Psoas muscle (tissue), 8 donors: ENCODE measurements around the gene SH3RF3. TPM values are rescaled to one million over a fixed set of nuclear protein-coding genes. Genes with fewer than 3 reads are reported as not detected.

Experiments used
- ATAC-seq, 4 donors: fragments of 200-7000 bp; cut with Tn5 transposase; one replicate each; pipeline ENCODE4 v1.9.1; 2020; ENCODE audit warnings: moderate library complexity in 3 of 4, mild to moderate bottlenecking in 2 of 4
- DNase-seq, 2 donors: peaks; one replicate each; pipeline ENCODE4 v3.0.0-alpha.2; 2020
- H3K27ac ChIP-seq: fragments of 200-600 bp; one replicate; pipeline ENCODE4 v1.8.0; 2022
- H3K27me3 ChIP-seq, 3 donors: fragments of 200-600 bp in 1 of 3; one replicate each; pipeline versions ENCODE4 v1.6.1 to v1.8.0; 2013 to 2022; ENCODE audit warnings: low read length in 2 of 3, mild to moderate bottlenecking in 2 of 3, moderate library complexity in 1 of 3; ENCODE audit not compliant: insufficient read depth in 3 of 3
- H3K36me3 ChIP-seq, 2 donors: fragments of 200-600 bp in 1 of 2; one replicate each; pipeline versions ENCODE4 v1.6.1 to v1.8.0; 2013 to 2022; ENCODE audit warnings: low read depth in 1 of 2, mild to moderate bottlenecking in 1 of 2, moderate library complexity in 1 of 2; ENCODE audit not compliant: insufficient read depth in 1 of 2
- H3K4me1 ChIP-seq: fragments of 200-600 bp; one replicate; pipeline ENCODE4 v1.8.0; 2022
- H3K4me3 ChIP-seq: fragments of 200-600 bp; one replicate; pipeline ENCODE4 v1.8.0; 2022; ENCODE audit warnings: mild to moderate bottlenecking
- H3K9me3 ChIP-seq: fragments of 200-600 bp; one replicate; pipeline ENCODE4 v1.8.0; 2022
- WGBS, 3 donors: extraction: QIAGEN DNeasy Blood & Tissue Kit; methylation state at CpG; one replicate each; pipeline versions ENCODE4 v1.1.6 to v1.1.7; 2013; 5-methylcytosine and 5-hydroxymethylcytosine counted together
- intact Hi-C, 2 donors: fragments of 100-400 bp; cut with DNase I; formaldehyde crosslinking; loops; one replicate each; pipeline versions ENCODE4 v1.11.0 to v1.14.2; 2022
- polyA plus RNA-seq, 3 donors: library from polyadenylated mRNA; stranded (reverse); fragments of 200-250 nt; gene quantifications; one replicate each; pipeline ENCODE4 v1.2.3, GENCODE V29; 2013
- total RNA-seq, 4 donors: library from RNA; stranded (reverse); fragmentation: NEBNext Ultra II Directional in 2 of 4; extraction: Animal tissue kit (Norgen Biotek cat#: 25700) in 2 of 4; gene quantifications; one replicate each; pipeline versions ENCODE4 v1.2.1 to v1.2.4, GENCODE V29; 2021 to 2023
- TF ChIP-seq, protein P1 (sequence below): fragments of 200-600 bp; IDR thresholded peaks from one replicate; pipeline ENCODE4 v1.8.0; 2022; ENCODE audit warnings: antibody characterized with exemption
- donor health status: healthy with polysubstance abuse.
- donor health status: DM: no; HTN: no; CAD: no; lungs with moderate emphysema.
- donor health status: Bipolar disorder and iron deficiency.
- donor health status: healthy.
- donor health status: DM: yes; HTN: yes; CAD: no.
- donor health status: DM: no; HTN: no; CAD: no.
- donor health status: DM: no; HTN: no; CAD: no.
- donor health status: DM: yes; HTN: yes; CAD: no.

Gene SH3RF3
- total and polyA plus RNA-seq, 7 donors = 4.6 to 27.0 (median 9.0) TPM

DNA sequence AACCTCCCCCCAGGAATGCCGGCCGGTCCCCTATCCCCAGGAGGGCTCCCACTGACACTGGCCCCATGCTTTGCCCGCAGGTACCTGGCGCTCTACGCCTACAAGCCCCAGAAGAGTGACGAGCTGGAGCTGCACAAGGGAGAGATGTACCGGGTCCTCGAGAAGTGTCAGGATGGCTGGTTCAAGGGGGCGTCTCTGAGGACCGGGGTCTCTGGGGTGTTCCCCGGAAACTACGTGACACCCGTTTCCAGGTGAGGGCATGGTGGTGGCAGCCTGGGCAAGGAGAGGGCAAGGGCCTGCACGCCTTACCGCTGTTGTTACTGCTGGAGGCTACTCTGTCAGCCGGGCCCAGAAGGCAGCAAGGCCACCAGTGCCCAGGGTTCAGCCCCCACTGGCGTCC lies 303.4 kb downstream of the SH3RF3 start:
- H3K27ac ChIP-seq = no peak overlapping the region
- no peaks in the 10 kb centered on the region for H3K27me3 ChIP-seq
- H3K4me1 ChIP-seq = peaks cover 26% of the 10 kb centered on the region
- intact Hi-C loops = no loop called here
- TF ChIP-seq, protein P1, sequence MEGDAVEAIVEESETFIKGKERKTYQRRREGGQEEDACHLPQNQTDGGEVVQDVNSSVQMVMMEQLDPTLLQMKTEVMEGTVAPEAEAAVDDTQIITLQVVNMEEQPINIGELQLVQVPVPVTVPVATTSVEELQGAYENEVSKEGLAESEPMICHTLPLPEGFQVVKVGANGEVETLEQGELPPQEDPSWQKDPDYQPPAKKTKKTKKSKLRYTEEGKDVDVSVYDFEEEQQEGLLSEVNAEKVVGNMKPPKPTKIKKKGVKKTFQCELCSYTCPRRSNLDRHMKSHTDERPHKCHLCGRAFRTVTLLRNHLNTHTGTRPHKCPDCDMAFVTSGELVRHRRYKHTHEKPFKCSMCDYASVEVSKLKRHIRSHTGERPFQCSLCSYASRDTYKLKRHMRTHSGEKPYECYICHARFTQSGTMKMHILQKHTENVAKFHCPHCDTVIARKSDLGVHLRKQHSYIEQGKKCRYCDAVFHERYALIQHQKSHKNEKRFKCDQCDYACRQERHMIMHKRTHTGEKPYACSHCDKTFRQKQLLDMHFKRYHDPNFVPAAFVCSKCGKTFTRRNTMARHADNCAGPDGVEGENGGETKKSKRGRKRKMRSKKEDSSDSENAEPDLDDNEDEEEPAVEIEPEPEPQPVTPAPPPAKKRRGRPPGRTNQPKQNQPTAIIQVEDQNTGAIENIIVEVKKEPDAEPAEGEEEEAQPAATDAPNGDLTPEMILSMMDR = no peak
- H3K9me3 ChIP-seq = no peaks in the 10 kb centered on the region
- no peak overlapping the region for H3K4me3 ChIP-seq
- 93 to 97% (median 97%) methylated on average over 17 of the region's 17 CpGs for WGBS, 3 donors
- H3K36me3 ChIP-seq = no peaks in the 10 kb centered on the region
- DNase-seq = peak in 1 of 2 donors; percentile 48
- ATAC-seq = no peak

DNA sequence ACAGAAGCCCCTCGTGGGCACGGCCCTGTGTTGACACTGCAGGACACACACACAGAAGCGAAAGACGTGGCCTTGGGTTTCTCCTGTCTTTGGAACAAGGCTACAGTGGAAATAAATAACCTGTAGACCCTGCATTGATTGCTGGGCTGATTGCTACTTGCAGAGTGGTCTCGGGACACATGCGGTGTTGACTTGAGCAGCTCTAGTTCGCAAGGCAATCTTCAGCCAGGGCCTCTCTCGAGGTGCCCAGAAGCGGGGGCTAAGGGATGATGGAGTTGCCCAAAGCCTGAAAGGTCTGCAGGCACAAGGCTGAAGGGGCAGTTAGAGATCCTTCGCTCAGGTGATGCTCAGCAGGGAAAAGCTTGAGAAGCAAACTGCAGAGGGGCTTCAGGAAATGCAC lies 304.5 kb downstream of the SH3RF3 start:
- intact Hi-C loops = no loop called here
- Histone ChIP-seq H3K27ac (no peak overlapping the region), H3K9me3 (no peaks in the 10 kb centered on the region), H3K27me3 (no peaks in the 10 kb centered on the region), H3K36me3 (peaks cover 0 to 2% of the 10 kb centered on the region in 2 donors), H3K4me1 (peaks cover 37% of the 10 kb centered on the region), H3K4me3 (no peak overlapping the region)
- TF ChIP-seq, protein P1 = no peak
- 96 to 97% (median 96%) methylated on average over 10 of the region's 10 CpGs for WGBS, 3 donors
- DNase-seq = no peak
- ATAC-seq = no peak

DNA sequence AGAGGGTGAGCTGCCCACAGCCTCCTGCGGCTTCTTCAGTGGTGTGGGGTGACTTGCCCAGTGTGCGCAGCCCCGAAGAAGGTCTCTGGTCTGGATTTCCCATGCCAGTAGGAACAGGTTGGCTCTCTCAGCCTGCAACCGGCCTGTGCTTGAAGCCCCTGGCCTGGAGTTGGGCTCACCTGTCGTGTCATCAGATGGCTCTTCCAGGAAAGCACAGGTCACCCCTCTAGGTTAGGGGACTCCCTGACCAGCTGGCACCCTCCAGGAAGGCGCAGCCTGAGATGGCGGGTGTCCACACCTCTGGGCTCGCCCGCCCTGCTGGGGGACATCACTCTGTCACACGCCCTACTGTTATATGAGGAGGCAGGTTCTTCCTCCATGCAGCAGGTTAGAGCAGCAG lies 304.9 kb downstream of the SH3RF3 start:
- TF ChIP-seq, protein P1 = no peak
- H3K4me3 ChIP-seq = no peak overlapping the region
- peaks cover 41% of the 10 kb centered on the region for H3K4me1 ChIP-seq
- WGBS, 3 donors = 96 to 99% (median 97%) methylated on average over 9 to 10 of the region's 10 CpGs
- H3K27me3 ChIP-seq = no peaks in the 10 kb centered on the region
- peaks cover 0 to 2% of the 10 kb centered on the region in 2 donors for H3K36me3 ChIP-seq
- DNase-seq (no peak), ATAC-seq (no peak)
- no peaks in the 10 kb centered on the region for H3K9me3 ChIP-seq
- intact Hi-C loops = no loop called here
- no peak overlapping the region for H3K27ac ChIP-seq

DNA sequence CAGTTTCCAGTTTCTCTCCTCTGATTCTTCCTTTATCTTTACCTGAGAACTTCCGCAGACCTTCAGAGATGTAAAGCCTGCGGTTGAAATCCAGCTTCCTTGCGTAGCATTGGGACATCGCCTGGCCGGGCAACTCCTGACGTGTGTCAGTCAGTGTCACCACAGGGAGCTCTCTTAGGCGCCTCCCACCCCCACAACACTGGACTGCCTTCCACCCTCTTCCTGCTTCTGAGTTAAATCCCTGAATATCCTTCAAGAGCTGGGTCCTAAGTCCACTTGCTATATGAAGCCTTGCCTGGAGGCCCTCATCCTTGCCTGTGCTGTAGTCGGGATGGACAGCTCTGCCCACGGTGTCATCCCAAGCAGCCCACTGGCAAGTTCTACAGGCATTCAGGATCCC lies 305.3 kb downstream of the SH3RF3 start:
- DNase-seq = no peak
- intact Hi-C loops = no loop called here
- Histone ChIP-seq H3K36me3 (peaks cover 0 to 2% of the 10 kb centered on the region in 2 donors), H3K27me3 (no peaks in the 10 kb centered on the region), H3K27ac (no peak overlapping the region), H3K4me1 (peaks cover 43% of the 10 kb centered on the region), H3K4me3 (no peak overlapping the region), H3K9me3 (no peaks in the 10 kb centered on the region)
- TF ChIP-seq, protein P1 = no peak
- ATAC-seq = no peak
- WGBS, 3 donors = 96 to 99% (median 96%) methylated on average over 9 of the region's 9 CpGs

DNA sequence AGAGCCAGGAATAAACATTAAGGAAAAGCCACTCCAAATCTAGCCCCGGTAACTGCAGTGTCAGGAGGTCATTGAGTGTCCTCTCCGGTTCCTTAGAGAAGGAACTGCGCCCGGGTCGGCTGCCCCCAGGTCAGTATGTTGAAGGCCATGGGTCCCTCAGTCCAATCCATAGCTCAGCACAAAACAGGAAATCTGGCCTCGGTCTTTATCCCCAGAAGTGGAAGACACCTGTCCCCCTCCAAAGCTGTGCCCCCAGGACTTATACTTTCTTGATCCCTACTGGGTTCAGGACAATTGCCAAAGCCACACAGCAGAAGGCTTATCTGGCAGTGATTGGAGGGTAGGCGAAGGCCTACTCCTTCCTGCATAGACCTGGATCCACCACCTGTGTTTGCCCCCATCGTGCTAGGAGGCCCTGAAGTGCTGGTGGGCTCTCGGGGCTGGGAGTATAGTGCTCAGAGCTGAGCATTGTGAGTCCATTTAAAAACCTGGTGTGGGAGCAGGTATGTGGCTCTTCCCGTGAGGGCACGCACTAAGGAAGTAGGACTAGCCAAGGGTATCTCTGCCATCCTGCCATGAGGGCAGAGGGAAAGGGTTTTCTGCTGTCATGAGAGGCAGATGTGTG lies 306.2 kb downstream of the SH3RF3 start:
- Histone ChIP-seq H3K4me1 (peaks cover 43% of the 10 kb centered on the region), H3K4me3 (no peak overlapping the region), H3K27ac (peak overlapping the region; percentile 93), H3K9me3 (no peaks in the 10 kb centered on the region), H3K36me3 (peaks cover 0 to 2% of the 10 kb centered on the region in 2 donors), H3K27me3 (no peaks in the 10 kb centered on the region)
- WGBS, 3 donors = 80 to 89% (median 81%) methylated on average over 11 of the region's 11 CpGs
- no peak for DNase-seq
- intact Hi-C loops = loop anchor here in 1 of 2 donors (5.0 kb wide), 1 partner anchor 53 kb away; no protein-coding TSS in a partner anchor
- TF ChIP-seq, protein P1 = no peak
- ATAC-seq = peak in 2 of 4 donors; percentile 13 to 16
